HG03378 (cell line): ENCODE results near the gene P4HA1.
A peak's percentile ranks its signal among the peaks of the same experiment; 100 is the strongest.

Experiments used
- ATAC-seq: cut with Tn5 transposase; IDR thresholded peaks from one replicate; pipeline ENCODE4 v1.9.1; 2021; ENCODE audit warnings: mild to moderate bottlenecking, moderate library complexity; ENCODE audit not compliant: unreplicated experiment

P4HA1 gene

GRCh38 chr10:73094986-73095480 is 1.6 kb downstream of the P4HA1 start:
- no peak for ATAC-seq

- no peak for ATAC-seq
Measured at GRCh38 chr10:73093922-73094850, 2.5 kb downstream of the P4HA1 start.

- no peak for ATAC-seq
Measured at GRCh38 chr10:73092830-73093229, 3.8 kb downstream of the P4HA1 start.

GRCh38 chr10:73088304-73088703 is 8.4 kb downstream of the P4HA1 start:
- ATAC-seq = no peak

GRCh38 chr10:73086816-73087215 is 9.8 kb downstream of the P4HA1 start:
- no peak for ATAC-seq

GRCh38 chr10:73084209-73084608 is 12.5 kb downstream of the P4HA1 start:
- ATAC-seq = no peak

- ATAC-seq = no peak
Measured at GRCh38 chr10:73083221-73083620, 13.4 kb downstream of the P4HA1 start.

GRCh38 chr10:73079779-73080541 is 16.7 kb downstream of the P4HA1 start:
- peak; percentile 67 for ATAC-seq

GRCh38 chr10:73076360-73077183 is 20.1 kb downstream of the P4HA1 start:
- no peak for ATAC-seq

GRCh38 chr10:73075829-73076228 is 20.8 kb downstream of the P4HA1 start:
- no peak for ATAC-seq

GRCh38 chr10:73073627-73074026 is 23.0 kb downstream of the P4HA1 start:
- no peak for ATAC-seq

- ATAC-seq = no peak
Measured at GRCh38 chr10:73065441-73065840, 31.2 kb downstream of the P4HA1 start.

- no peak for ATAC-seq
Measured at GRCh38 chr10:73061743-73062142, 34.9 kb downstream of the P4HA1 start.

- no peak for ATAC-seq
Measured at GRCh38 chr10:73060738-73061635, 35.7 kb downstream of the P4HA1 start.

- ATAC-seq = no peak
Measured at GRCh38 chr10:73060173-73060572, 36.5 kb downstream of the P4HA1 start.

GRCh38 chr10:73058057-73058591 is 38.5 kb downstream of the P4HA1 start:
- ATAC-seq = no peak

GRCh38 chr10:73054286-73054685 is 42.4 kb downstream of the P4HA1 start:
- ATAC-seq = peak; percentile 78

GRCh38 chr10:73053275-73053674 is 43.4 kb downstream of the P4HA1 start:
- ATAC-seq = no peak
